Cardiac muscle cell (in vitro differentiated cells and primary cell): ENCODE measurements around the gene PAAF1. TPM values are rescaled to one million over a fixed set of nuclear protein-coding genes. Genes with fewer than 3 reads are reported as not detected.

Experiments used
- DNase-seq, 2 donors: peaks; one replicate each; pipeline versions ENCODE4 v3.0.0 to v3.0.0-alpha.2; 2010 to 2017; ENCODE audit warnings: low read depth in 1 of 2, low spot score in 1 of 2
- H3K27ac ChIP-seq: fragments of 200-600 bp; sonication (generic); 2 replicates; pipeline ENCODE4 v1.5.1; 2016
- H3K27me3 ChIP-seq: fragments of 200-600 bp; sonication (generic); 2 replicates; pipeline ENCODE4 v1.6.0; 2016; ENCODE audit warnings: control low read depth
- H3K36me3 ChIP-seq: fragments of 200-600 bp; sonication (generic); 2 replicates; pipeline ENCODE4 v1.5.1; 2016; ENCODE audit warnings: control low read depth
- H3K4me1 ChIP-seq: fragments of 200-600 bp; sonication (generic); 2 replicates; pipeline ENCODE4 v1.8.1; 2017; ENCODE audit warnings: low read depth, mild to moderate bottlenecking, mixed run types
- H3K4me3 ChIP-seq: fragments of 200-600 bp; sonication (generic); 2 replicates; pipeline ENCODE4 v1.5.1; 2016; ENCODE audit warnings: mild to moderate bottlenecking
- H3K9me3 ChIP-seq: fragments of 200-600 bp; sonication (generic); 2 replicates; pipeline ENCODE4 v1.5.1; 2017; ENCODE audit warnings: low read depth, mild to moderate bottlenecking, control low read depth
- CTCF ChIP-seq: IDR thresholded peaks from 2 replicates; pipeline ENCODE4 v1.5.1; 2012; ENCODE audit warnings: low read depth, mild to moderate bottlenecking, low read length
- polyA plus RNA-seq: library from polyadenylated mRNA; unstranded; fragments of >200 nt; fragmentation: Nextera tagmentation; extraction: Ambion mirVana; gene quantifications from 2 replicates; pipeline ENCODE4 v1.2.1, GENCODE V29; 2016
- total RNA-seq: library from RNA; depleted of rRNA; stranded (reverse); fragments of >200 nt; gene quantifications from 2 replicates; pipeline ENCODE4 v1.2.3, GENCODE V29; 2016

PAAF1 gene
- total and polyA plus RNA-seq, 2 experiments from 2014 or later: 63.9 to 97.2 TPM

- H3K9me3 ChIP-seq: no peaks in the 10 kb centered on the region
- H3K27ac ChIP-seq: peak overlapping the region; percentile 63
- H3K36me3 ChIP-seq: no peaks in the 10 kb centered on the region
- peaks cover 18% of the 10 kb centered on the region for H3K4me1 ChIP-seq
- DNase-seq: peak in 1 of 2 donors; percentile 35
- no peak overlapping the region for H3K4me3 ChIP-seq
- H3K27me3 ChIP-seq: no peaks in the 10 kb centered on the region
- no peak for TF ChIP-seq CTCF
Observed at GRCh38 chr11:73851046-73851764, 25.6 kb upstream of the PAAF1 start.

GRCh38 chr11:73852049-73852448, 24.8 kb upstream of the PAAF1 start:
- H3K27ac ChIP-seq: peak overlapping the region; percentile 63
- H3K27me3 ChIP-seq: no peaks in the 10 kb centered on the region
- TF ChIP-seq CTCF: no peak
- no peaks in the 10 kb centered on the region for H3K9me3 ChIP-seq
- DNase-seq: no peak
- H3K4me1 ChIP-seq: peaks cover 22% of the 10 kb centered on the region
- H3K4me3 ChIP-seq: no peak overlapping the region
- H3K36me3 ChIP-seq: no peaks in the 10 kb centered on the region

GRCh38 chr11:73854680-73855079, 22.1 kb upstream of the PAAF1 start:
- Histone ChIP-seq H3K36me3 (no peaks in the 10 kb centered on the region), H3K4me1 (peaks cover 18% of the 10 kb centered on the region), H3K9me3 (no peaks in the 10 kb centered on the region), H3K27me3 (no peaks in the 10 kb centered on the region), H3K4me3 (no peak overlapping the region), H3K27ac (no peak overlapping the region)
- no peak for TF ChIP-seq CTCF
- DNase-seq: no peak

GRCh38 chr11:73856031-73856567, 20.7 kb upstream of the PAAF1 start:
- no peak for TF ChIP-seq CTCF
- H3K9me3 ChIP-seq: no peaks in the 10 kb centered on the region
- peaks cover 3% of the 10 kb centered on the region for H3K36me3 ChIP-seq
- no peak overlapping the region for H3K4me3 ChIP-seq
- peak overlapping the region; percentile 41 for H3K27ac ChIP-seq
- H3K27me3 ChIP-seq: no peaks in the 10 kb centered on the region
- DNase-seq: no peak
- peaks cover 16% of the 10 kb centered on the region for H3K4me1 ChIP-seq

- TF ChIP-seq CTCF: no peak
- H3K27ac ChIP-seq: no peak overlapping the region
- peaks cover 3% of the 10 kb centered on the region for H3K36me3 ChIP-seq
- H3K27me3 ChIP-seq: no peaks in the 10 kb centered on the region
- H3K4me3 ChIP-seq: no peak overlapping the region
- H3K9me3 ChIP-seq: no peaks in the 10 kb centered on the region
- DNase-seq: no peak
- H3K4me1 ChIP-seq: peaks cover 5% of the 10 kb centered on the region
Observed at GRCh38 chr11:73859671-73860070, 17.1 kb upstream of the PAAF1 start.
